HepG2 (cell line): ENCODE results near the gene UNC5CL. TPM values are rescaled to one million over a fixed set of nuclear protein-coding genes. Genes with fewer than 3 reads are reported as not detected.

Experiments
- ARID5B ChIP-seq: IDR thresholded peaks from 2 replicates; pipeline ENCODE4 v1.4.0; 2020; ENCODE audit warnings: mild to moderate bottlenecking, missing genetic modification reagents
- MBNL3 ChIP-seq: fragments of 250-450 bp; sonication (Bioruptor Pico); conservative IDR thresholded peaks from 2 replicates; pipeline ENCODE4 v1.8.0; 2022; ENCODE audit warnings: mild to moderate bottlenecking, inconsistent platforms
- MLXIP ChIP-seq: sonication (generic); formaldehyde crosslinking; IDR thresholded peaks from 2 replicates; pipeline ENCODE4 v1.9.0; 2021; ENCODE audit warnings: missing genetic modification reagents, borderline replicate concordance
- MXI1 ChIP-seq: IDR thresholded peaks from 3 replicates; pipeline ENCODE4 v1.6.1; 2012; ENCODE audit warnings: low read depth, low read length, inconsistent platforms, borderline replicate concordance
- MYC ChIP-seq: sonication (generic); formaldehyde crosslinking; IDR thresholded peaks from 2 replicates; pipeline ENCODE4 v1.9.0; 2021; ENCODE audit warnings: missing genetic modification reagents, borderline replicate concordance
- THYN1 ChIP-seq: sonication (generic); formaldehyde crosslinking; IDR thresholded peaks from 2 replicates; pipeline ENCODE4 v1.8.1; 2023; ENCODE audit warnings: low read depth, mild to moderate bottlenecking, moderate library complexity, missing genetic modification reagents, borderline replicate concordance
- ZBTB33 ChIP-seq: sonication (generic); formaldehyde crosslinking; IDR thresholded peaks from 2 replicates; pipeline ENCODE4 v1.4.0; 2020; ENCODE audit warnings: missing genetic modification reagents
- ZNF317 ChIP-seq: sonication (generic); formaldehyde crosslinking; IDR thresholded peaks from 2 replicates; pipeline ENCODE4 v1.5.0; 2020; ENCODE audit warnings: mild to moderate bottlenecking, missing genetic modification reagents
- ZNF574 ChIP-seq: sonication (generic); formaldehyde crosslinking; IDR thresholded peaks from 2 replicates; pipeline ENCODE4 v1.4.0; 2020; ENCODE audit warnings: missing genetic modification reagents
- polyA plus RNA-seq, 8 experiments: library from polyadenylated mRNA; depleted of rRNA in 3 of 8; stranded (reverse) in 7 of 8; unstranded in 1 of 8; fragments of >200 nt; fragmentation: Illumina TruSeq in 4 of 8; extraction: Trizol in 4 of 8; gene quantifications; 2 replicates each; pipeline versions ENCODE4 v1.2.1 to v1.2.3, GENCODE V29; 2011 to 2016; ENCODE audit warnings: low read depth in 4 of 8, missing spikeins in 1 of 8, mixed read lengths in 1 of 8; ENCODE audit not compliant: insufficient read depth in 1 of 8
- total RNA-seq, 5 experiments: library from RNA; depleted of rRNA; stranded (reverse); fragments of >200 nt; fragmentation: Illumina TruSeq; extraction: Trizol; gene quantifications; 2 replicates each; pipeline ENCODE4 v1.2.3, GENCODE V29; 2016; ENCODE audit warnings: low read depth in 1 of 5
- TF ChIP-seq, protein P1 (sequence below): sonication (generic); formaldehyde crosslinking; IDR thresholded peaks from 2 replicates; pipeline ENCODE4 v1.4.0; 2020; ENCODE audit warnings: mild to moderate bottlenecking, missing genetic modification reagents
- TF ChIP-seq, protein P2 (sequence below): sonication (generic); formaldehyde crosslinking; IDR thresholded peaks from 2 replicates; pipeline ENCODE4 v1.4.0; 2020; ENCODE audit warnings: mild to moderate bottlenecking, missing genetic modification reagents, borderline replicate concordance

UNC5CL gene
- total and polyA plus RNA-seq, 2 of the 13 experiments (the other 11 are each of a cell fraction or from before 2014, with no cell fraction given), result 2.4 to 2.5 TPM

- TF ChIP-seq, protein P1, sequence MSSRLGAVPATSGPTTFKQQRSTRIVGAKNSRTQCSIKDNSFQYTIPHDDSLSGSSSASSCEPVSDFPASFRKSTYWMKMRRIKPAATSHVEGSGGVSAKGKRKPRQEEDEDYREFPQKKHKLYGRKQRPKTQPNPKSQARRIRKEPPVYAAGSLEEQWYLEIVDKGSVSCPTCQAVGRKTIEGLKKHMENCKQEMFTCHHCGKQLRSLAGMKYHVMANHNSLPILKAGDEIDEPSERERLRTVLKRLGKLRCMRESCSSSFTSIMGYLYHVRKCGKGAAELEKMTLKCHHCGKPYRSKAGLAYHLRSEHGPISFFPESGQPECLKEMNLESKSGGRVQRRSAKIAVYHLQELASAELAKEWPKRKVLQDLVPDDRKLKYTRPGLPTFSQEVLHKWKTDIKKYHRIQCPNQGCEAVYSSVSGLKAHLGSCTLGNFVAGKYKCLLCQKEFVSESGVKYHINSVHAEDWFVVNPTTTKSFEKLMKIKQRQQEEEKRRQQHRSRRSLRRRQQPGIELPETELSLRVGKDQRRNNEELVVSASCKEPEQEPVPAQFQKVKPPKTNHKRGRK (CRISPR knock-in tag), result peak; percentile 49; the same call in 1 of the 2 replicates
- TF ChIP-seq MYC (CRISPR knock-in tag) (peak; percentile 84; the same call in 1 of the 2 replicates), ZNF574 (CRISPR knock-in tag) (peak; percentile 93), MLXIP (CRISPR knock-in tag) (no peak), ZNF317 (CRISPR knock-in tag) (no peak; the same call in 1 of the 2 replicates), ARID5B (CRISPR knock-in tag) (no peak; the same call in 1 of the 2 replicates), MXI1 (peak; percentile 44; the same call in 1 of the 3 replicates), MBNL3 (CRISPR knock-in tag) (no peak), ZBTB33 (CRISPR knock-in tag) (peak; percentile 65), THYN1 (CRISPR knock-in tag) (no peak)
- TF ChIP-seq, protein P2, sequence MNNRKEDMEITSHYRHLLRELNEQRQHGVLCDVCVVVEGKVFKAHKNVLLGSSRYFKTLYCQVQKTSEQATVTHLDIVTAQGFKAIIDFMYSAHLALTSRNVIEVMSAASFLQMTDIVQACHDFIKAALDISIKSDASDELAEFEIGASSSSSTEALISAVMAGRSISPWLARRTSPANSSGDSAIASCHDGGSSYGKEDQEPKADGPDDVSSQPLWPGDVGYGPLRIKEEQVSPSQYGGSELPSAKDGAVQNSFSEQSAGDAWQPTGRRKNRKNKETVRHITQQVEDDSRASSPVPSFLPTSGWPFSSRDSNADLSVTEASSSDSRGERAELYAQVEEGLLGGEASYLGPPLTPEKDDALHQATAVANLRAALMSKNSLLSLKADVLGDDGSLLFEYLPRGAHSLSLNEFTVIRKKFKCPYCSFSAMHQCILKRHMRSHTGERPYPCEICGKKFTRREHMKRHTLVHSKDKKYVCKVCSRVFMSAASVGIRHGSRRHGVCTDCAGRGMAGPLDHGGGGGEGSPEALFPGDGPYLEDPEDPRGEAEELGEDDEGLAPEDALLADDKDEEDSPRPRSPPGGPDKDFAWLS, result no peak
Observed at GRCh38 chr6:41027799-41028560, 11.0 kb downstream of the UNC5CL start (continued).
